HCT116 (cell line): Measurements from ENCODE around the gene LPAR1.

Experiments used
- CEBPB ChIP-seq: IDR thresholded peaks from 2 replicates; pipeline ENCODE4 v1.6.1; 2012; ENCODE audit warnings: low read depth
- CTCF ChIP-seq, 3 experiments: fragments of 200-600 bp in 1 of 3; sonication (generic) in 1 of 3; IDR thresholded peaks in 2 of 3; conservative IDR thresholded peaks in 1 of 3; 2 replicates each; pipeline ENCODE4 v1.5.1; 2012 to 2017; ENCODE audit warnings: low read depth in 2 of 3, low read length in 2 of 3, antibody characterized with exemption in 1 of 3, borderline replicate concordance in 1 of 3, control low read depth in 1 of 3, mild to moderate bottlenecking in 1 of 3, mixed read lengths in 1 of 3, mixed run types in 1 of 3, moderate library complexity in 1 of 3; ENCODE audit not compliant: insufficient read depth in 1 of 3
- EZH2 ChIP-seq: fragments of 200-600 bp; sonication (generic); IDR thresholded peaks from 2 replicates; pipeline ENCODE4 v1.6.1; 2017; ENCODE audit warnings: antibody characterized with exemption, mixed run types
- EZH2phosphoT487 ChIP-seq: fragments of 200-600 bp; IDR thresholded peaks from 2 replicates; pipeline ENCODE4 v1.6.1; 2018; ENCODE audit warnings: antibody characterized with exemption, borderline replicate concordance
- MAX ChIP-seq: IDR thresholded peaks from 2 replicates; pipeline ENCODE4 v1.6.1; 2012
- POLR2A ChIP-seq: IDR thresholded peaks from 2 replicates; pipeline ENCODE4 v1.7.0; 2011; ENCODE audit warnings: borderline replicate concordance; ENCODE audit not compliant: insufficient read depth, insufficient read length; ENCODE audit errors: extremely low read depth
- POLR2AphosphoS5 ChIP-seq: IDR thresholded peaks from 2 replicates; pipeline ENCODE4 v1.6.1; 2011; ENCODE audit warnings: mild to moderate bottlenecking, low read depth, low read length, moderate library complexity
- RAD21 ChIP-seq: IDR thresholded peaks from 2 replicates; pipeline ENCODE4 v1.6.1; 2012; ENCODE audit warnings: low read depth, mild to moderate bottlenecking
- SIN3A ChIP-seq: IDR thresholded peaks from 2 replicates; pipeline ENCODE4 v1.6.1; 2012; ENCODE audit warnings: low read depth
- YY1 ChIP-seq: IDR thresholded peaks from 2 replicates; pipeline ENCODE4 v1.6.1; 2011; ENCODE audit warnings: low read length, low read depth, moderate library complexity, mild to moderate bottlenecking; ENCODE audit not compliant: insufficient replicate concordance; ENCODE audit errors: extremely low read depth
- ZBTB33 ChIP-seq: IDR thresholded peaks from 2 replicates; pipeline ENCODE4 v1.6.1; 2011; ENCODE audit warnings: mild to moderate bottlenecking, low read length, moderate library complexity; ENCODE audit not compliant: insufficient replicate concordance; ENCODE audit errors: extremely low read depth
- ZFX ChIP-seq: fragments of 450-650 bp; IDR thresholded peaks from 2 replicates; pipeline ENCODE4 v1.6.1; 2017
- ZNF274 ChIP-seq: fragments of 200-500 bp; sonication (Bioruptor generic); IDR thresholded peaks from 2 replicates; pipeline ENCODE4 v1.6.1; 2014; ENCODE audit warnings: mild to moderate bottlenecking, low read depth, low read length, inconsistent platforms

DNA sequence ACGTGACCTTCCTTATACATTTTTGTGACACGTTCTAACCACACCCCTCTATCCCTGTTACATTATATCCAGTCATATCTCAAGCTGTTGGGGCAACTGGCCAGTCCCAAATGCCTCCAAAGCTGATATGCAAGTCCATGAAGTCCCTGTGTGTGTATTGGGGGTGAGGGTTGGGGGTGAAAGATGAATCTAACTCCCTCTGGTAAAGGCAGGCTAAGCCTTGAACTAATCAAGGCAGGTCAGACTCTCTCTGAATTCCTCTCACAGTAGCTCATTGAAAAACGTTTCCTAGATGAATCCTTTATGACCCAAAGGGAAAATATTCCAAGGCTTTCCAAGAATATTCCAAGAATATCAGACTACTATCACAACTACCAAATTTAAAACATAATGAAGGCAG, 195.3 kb downstream of the LPAR1 start:
- TF ChIP-seq SIN3A, result no peak
- TF ChIP-seq ZBTB33, result no peak
- no peak for TF ChIP-seq RAD21
- TF ChIP-seq CTCF (IDR thresholded peaks at IDR 0.05 in 2 of 3, conservative IDR thresholded peaks at IDR 0.05 in 1 of 3; ENCODE audit: borderline replicate concordance in 1 of 3, insufficient read depth in 1 of 3, low read depth in 2 of 3, low read length in 2 of 3), result no peak
- no peak for TF ChIP-seq YY1
- no peak for TF ChIP-seq POLR2AphosphoS5
- no peak for TF ChIP-seq POLR2A
- TF ChIP-seq CEBPB, result no peak
- TF ChIP-seq ZNF274, result no peak
- no peak for TF ChIP-seq EZH2
- no peak for TF ChIP-seq ZFX
- no peak for TF ChIP-seq EZH2phosphoT487
- TF ChIP-seq MAX, result no peak
